ENCODE results near the gene CRAMP1.

CRAMP1 gene

GRCh38 chr16:1631931-1632637 is 19.9 kb downstream of the CRAMP1 start:
- DNase-seq (ENCODE audit: low read depth in 2 of 2, low spot score in 1 of 2): no peak

GRCh38 chr16:1632638-1632970 is 20.4 kb downstream of the CRAMP1 start:
- no peak for DNase-seq (ENCODE audit: low read depth in 2 of 2, low spot score in 1 of 2)

DNA sequence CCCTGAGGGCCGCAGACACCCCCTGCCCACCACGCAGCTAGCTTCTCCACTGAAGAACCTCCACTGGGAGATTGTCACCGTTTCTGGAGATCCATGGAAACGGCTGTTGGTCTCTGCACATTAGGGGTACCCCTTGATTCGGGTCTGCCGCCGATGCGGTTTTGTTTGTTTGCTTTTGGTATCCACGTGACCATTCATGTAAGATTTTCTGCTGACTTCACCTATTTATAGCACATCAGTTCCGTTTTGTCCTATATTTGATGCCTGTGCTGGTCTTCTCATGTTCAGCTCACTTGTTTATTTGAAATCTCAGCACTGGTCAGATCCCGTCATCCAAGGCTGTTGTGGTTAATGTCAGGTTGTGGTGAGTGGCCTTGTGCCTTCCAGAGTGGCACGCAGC is 21.1 kb downstream of the CRAMP1 start:
- DNase-seq (ENCODE audit: low read depth in 2 of 2, low spot score in 1 of 2): no peak

DNA sequence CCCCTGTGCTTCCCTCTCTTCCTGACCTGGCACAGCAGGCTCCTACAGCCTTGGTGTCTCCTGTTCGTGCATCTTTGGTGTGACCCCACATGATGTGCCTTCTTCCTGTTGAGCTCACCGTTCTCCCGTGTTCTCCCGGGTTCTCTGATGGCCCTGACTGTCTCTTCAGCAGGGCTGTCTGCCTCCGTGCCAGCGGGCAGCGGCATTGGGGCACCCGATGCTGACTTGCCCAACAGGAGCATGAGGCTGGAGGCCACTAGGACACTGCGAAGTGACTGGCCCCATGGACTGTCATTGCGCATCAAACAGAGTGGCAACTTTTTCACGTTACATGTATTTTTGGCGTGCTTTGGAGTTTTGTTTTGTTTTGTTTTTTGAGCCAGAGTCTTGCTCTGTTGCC is 22.4 kb downstream of the CRAMP1 start:
- no peak for DNase-seq (ENCODE audit: low read depth in 2 of 2, low spot score in 1 of 2)

- no peak for DNase-seq (ENCODE audit: low read depth in 2 of 2, low spot score in 1 of 2)
These were observed 22.9 kb downstream of the CRAMP1 start for GRCh38 chr16:1635070-1635469.

DNA sequence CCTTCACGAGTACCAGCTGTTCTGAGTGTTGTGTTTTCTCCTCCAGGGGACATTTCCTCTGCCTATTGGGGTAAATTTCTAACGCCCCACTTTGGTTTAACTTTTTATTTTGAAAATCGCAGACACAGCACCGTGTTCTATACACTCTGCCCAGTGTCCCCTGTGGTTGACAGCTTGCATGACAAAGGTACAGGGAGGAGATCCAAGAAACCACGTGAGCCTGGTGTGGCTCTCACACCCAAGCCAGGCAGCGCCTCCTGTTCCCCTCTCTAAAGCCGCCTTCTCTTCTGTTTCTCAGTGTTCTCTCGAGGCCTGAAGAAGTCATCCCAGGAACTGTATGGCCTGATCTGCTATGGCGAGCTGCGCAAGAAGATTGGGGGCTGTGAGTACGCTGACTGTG is 25.4 kb downstream of the CRAMP1 start:
- no peak for DNase-seq (ENCODE audit: low read depth in 2 of 2, low spot score in 1 of 2)

DNA sequence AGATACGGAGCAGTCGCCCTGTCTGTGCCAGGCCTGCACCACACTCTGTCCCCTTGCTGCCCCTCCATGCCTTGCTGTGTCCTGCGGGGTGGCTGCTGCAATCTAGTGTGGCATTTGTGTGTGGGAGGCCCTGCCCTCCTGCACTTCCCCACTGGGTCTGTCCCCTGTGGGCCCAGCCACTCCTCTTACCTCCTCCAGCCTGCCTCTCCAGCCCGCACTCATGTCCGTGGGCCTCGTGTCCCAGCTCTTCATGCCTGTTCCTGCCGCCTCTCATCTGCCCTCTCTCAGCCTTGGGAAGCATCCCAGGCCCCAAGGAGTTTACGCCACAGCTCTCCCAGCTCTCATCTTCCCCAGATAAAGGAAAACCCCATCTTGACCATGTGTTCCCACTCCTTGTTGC is 26.6 kb downstream of the CRAMP1 start:
- no peak for DNase-seq (ENCODE audit: low read depth in 2 of 2, low spot score in 1 of 2)

GRCh38 chr16:1639282-1639681 is 27.1 kb downstream of the CRAMP1 start:
- DNase-seq (ENCODE audit: low read depth in 2 of 2, low spot score in 1 of 2): no peak

DNA sequence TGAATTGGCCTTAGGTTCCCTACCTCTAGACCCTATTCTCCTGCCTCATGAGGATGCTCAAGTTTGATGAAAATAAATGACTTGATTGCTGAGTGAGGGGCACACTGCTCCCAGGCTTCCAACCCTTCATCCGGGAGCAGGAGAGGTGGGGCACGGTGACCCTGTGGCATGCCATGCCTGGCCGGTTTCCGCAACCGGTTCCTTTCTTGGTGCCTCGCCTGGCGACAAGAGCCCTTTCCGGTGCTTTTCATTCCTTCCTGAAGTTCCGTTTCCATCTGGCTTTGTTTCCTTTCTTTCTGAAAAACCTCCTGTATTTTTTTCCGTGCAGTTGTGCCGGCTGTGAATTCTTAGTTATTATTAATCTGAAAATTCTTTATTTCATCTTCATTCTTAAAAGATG is 27.7 kb downstream of the CRAMP1 start:
- DNase-seq (ENCODE audit: low read depth in 2 of 2, low spot score in 1 of 2): no peak

GRCh38 chr16:1640261-1640941 is 28.2 kb downstream of the CRAMP1 start:
- DNase-seq (ENCODE audit: low read depth in 2 of 2, low spot score in 1 of 2): no peak

DNA sequence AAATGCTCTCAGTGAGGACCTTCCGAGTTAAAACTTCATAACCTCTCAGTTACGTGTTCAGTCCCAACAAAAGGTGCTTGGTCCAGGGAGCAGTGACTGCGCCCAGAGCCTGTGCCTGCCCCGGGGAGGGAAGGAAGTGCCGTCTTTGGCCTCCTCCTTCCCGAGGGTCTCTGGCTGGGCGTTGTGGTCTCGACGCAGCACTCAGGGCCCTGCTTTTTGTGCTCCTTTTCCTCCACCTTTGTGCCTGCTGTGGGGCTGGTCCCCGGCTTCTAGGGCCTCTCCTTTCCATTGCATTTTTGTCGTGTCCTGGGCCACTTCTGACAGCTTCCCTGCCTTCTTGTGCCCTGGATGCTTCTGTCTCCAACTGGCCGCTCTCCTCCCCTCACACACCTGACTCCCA is 29.1 kb downstream of the CRAMP1 start:
- DNase-seq (ENCODE audit: low read depth in 2 of 2, low spot score in 1 of 2): no peak

DNA sequence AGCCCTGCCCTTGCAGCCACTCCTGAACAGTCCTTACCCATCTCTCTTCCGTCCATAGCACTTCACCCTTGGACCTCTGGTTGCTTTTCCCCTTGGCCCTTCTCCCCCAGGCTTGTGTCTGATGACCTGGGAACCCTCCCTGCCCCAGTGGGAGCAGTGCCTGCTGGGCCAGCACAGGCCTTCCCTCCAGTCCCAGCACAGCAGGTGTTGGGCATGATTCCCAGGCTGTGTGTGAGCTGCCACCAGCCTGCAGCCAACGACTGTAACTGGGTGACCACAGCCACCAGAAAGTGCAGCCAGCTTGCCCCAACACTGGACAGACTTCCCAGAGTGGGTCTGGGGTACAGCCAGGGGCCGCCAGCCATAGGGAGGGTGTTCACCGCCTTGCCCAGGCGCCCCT is 30.0 kb downstream of the CRAMP1 start:
- no peak for DNase-seq (ENCODE audit: low read depth in 2 of 2, low spot score in 1 of 2)

- DNase-seq (ENCODE audit: low read depth in 2 of 2, low spot score in 1 of 2): no peak
These were observed 30.6 kb downstream of the CRAMP1 start for GRCh38 chr16:1642753-1643152.

GRCh38 chr16:1643521-1643920 is 31.4 kb downstream of the CRAMP1 start:
- DNase-seq (ENCODE audit: low read depth in 2 of 2, low spot score in 1 of 2): no peak

- DNase-seq (ENCODE audit: low read depth in 2 of 2, low spot score in 1 of 2): peak; percentile 20 to 27
These were observed 33.9 kb downstream of the CRAMP1 start for GRCh38 chr16:1645914-1646525.

DNA sequence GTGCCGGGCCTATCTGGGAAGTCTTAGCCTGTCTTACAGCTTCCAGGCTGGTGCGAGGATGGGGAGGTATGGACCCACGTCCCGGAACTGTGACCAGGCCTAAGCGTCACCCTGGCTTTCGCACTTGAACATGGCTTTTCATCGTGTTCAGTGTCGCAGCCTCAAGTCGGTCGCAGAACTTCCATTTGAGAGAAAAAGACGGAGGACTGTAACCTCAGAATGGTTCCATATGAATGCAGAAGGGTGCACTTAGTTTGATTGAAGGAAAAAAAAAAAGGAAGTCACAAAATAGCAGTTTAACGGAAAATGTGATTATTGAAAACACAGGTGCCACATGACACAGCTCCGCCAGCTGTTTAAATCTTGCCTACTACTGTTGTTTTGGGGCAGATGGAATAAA is 35.7 kb downstream of the CRAMP1 start:
- no peak for DNase-seq (ENCODE audit: low read depth in 2 of 2, low spot score in 1 of 2)

DNA sequence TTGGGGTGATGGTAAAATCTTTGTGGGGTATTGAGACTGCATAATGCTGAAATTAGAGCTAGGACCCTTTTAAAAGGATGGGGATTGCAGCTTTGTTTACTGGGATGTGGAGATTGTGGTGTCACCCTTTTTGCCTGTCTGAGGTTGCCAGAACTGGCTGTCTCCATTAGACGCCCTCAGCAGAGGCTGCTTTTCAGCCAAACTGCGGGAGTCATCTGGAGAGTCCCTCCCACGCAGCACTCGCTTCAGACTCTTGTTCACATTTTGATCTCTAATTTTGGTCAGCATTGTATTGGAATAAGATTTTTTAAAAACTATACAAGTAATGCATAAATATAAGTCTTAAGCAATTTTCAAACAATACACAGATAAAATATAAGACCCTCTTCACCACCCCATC is 38.0 kb downstream of the CRAMP1 start:
- DNase-seq (ENCODE audit: low read depth in 2 of 2, low spot score in 1 of 2): no peak

- DNase-seq (ENCODE audit: low read depth in 2 of 2, low spot score in 1 of 2): no peak
These were observed 39.2 kb downstream of the CRAMP1 start for GRCh38 chr16:1651094-1651973.

DNA sequence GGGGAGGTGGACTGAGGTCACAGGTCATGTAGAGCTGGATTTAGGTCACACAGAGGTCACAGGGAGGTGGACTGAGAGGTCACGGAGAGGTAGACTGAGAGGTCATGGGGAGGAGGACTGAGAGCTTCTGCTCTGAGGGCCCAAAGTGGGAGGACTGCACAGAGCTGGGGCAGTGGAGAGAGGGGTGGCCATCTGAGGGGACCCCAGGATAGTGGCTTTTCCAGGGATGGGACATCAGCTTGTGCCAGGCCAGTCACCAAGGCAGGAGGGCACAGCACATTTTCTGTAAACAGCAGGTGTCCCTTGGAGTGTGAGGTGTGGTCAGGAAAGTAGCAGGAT is 39.8 kb downstream of the CRAMP1 start:
- no peak for DNase-seq (ENCODE audit: low read depth in 2 of 2, low spot score in 1 of 2)

DNA sequence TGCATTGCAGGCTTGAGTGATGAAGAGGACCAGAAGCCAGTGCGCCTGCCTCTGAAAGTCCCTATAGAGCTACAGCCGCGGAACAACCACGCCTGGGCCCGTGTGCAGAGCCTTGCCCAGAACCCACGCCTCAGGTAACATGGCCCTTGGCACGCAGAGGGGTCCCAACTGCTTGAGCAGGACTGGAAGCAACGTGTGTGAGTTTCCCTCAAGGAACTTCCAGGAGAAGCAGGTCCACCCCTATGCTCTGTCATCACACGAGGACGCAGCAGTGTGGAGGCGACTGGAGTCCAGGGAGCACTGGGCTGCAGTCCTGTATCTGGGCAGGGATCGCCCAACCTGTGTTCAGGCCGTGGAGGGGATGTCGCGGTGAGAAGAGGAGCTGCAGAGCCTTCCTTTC is 40.9 kb downstream of the CRAMP1 start:
- DNase-seq (ENCODE audit: low read depth in 2 of 2, low spot score in 1 of 2): no peak

GRCh38 chr16:1654505-1655268 is 42.5 kb downstream of the CRAMP1 start:
- DNase-seq (ENCODE audit: low read depth in 2 of 2, low spot score in 1 of 2): no peak
